ENCODE measurements around the gene SART3. TPM values are rescaled to one million over a fixed set of nuclear protein-coding genes. Genes with fewer than 3 reads are reported as not detected.

Gene SART3
- total and polyA plus RNA-seq, 2 of the 13 experiments (the other 11 are each of a cell fraction or from before 2014, with no cell fraction given) = 16.1 to 69.9 TPM

- peak; percentile 79; the same call in 1 of the 2 replicates for TF ChIP-seq HMGXB3 (CRISPR knock-in tag; IDR thresholded peaks at IDR 0.05; ENCODE audit: borderline replicate concordance)
- TF ChIP-seq ATF4 (CRISPR knock-in tag; IDR thresholded peaks at IDR 0.05) = no peak
- TF ChIP-seq SNAPC2 (CRISPR knock-in tag; IDR thresholded peaks at IDR 0.05) = no peak
- TF ChIP-seq ZFP36 (IDR thresholded peaks at IDR 0.05; ENCODE audit: borderline replicate concordance, low read depth, low read length, partially characterized antibody) = no peak
- no peak for TF ChIP-seq NFKBIZ (CRISPR knock-in tag; IDR thresholded peaks at IDR 0.05)
- TF ChIP-seq ATF1 (CRISPR knock-in tag; IDR thresholded peaks at IDR 0.05) = peak; percentile 81
- no peak for TF ChIP-seq REPIN1 (CRISPR knock-in tag; IDR thresholded peaks at IDR 0.05; ENCODE audit: borderline replicate concordance, low read depth)
- peak; percentile 55; the same call in 1 of the 2 replicates for TF ChIP-seq ZNF280D (CRISPR knock-in tag; IDR thresholded peaks at IDR 0.05)
- 0 out of 2 replicates have a peak, but pooled peaks have one; percentile 40 for TF ChIP-seq CREB3 (CRISPR knock-in tag; IDR thresholded peaks at IDR 0.05)
- TF ChIP-seq ZNF263 (CRISPR knock-in tag; IDR thresholded peaks at IDR 0.05) = no peak
- no peak for TF ChIP-seq DBP (CRISPR knock-in tag; IDR thresholded peaks at IDR 0.05; ENCODE audit: not compliant biosample characterization)
- peak; percentile 95 for TF ChIP-seq SAP130 (CRISPR knock-in tag; IDR thresholded peaks at IDR 0.05; ENCODE audit: low read depth)
- peak; percentile 52; the same call in 1 of the 2 replicates for TF ChIP-seq NRL (CRISPR knock-in tag; IDR thresholded peaks at IDR 0.05; ENCODE audit: borderline replicate concordance)
- 0 out of 2 replicates have a peak, but pooled peaks have one; percentile 12 for TF ChIP-seq SP5 (CRISPR knock-in tag; IDR thresholded peaks at IDR 0.05; ENCODE audit: borderline replicate concordance, low read depth)
- TF ChIP-seq SMAD3 (CRISPR knock-in tag; IDR thresholded peaks at IDR 0.05) = no peak
- no peak for TF ChIP-seq CHD4 (IDR thresholded peaks at IDR 0.05; ENCODE audit: borderline replicate concordance, low read length)
- no peak for TF ChIP-seq ZNF564 (CRISPR knock-in tag; IDR thresholded peaks at IDR 0.05)
These were observed 45.8 kb downstream of the SART3 start, which contains the start of gene FICD (continued) for GRCh38 chr12:108514973-108515814.

Measured in HepG2 (cell line).